Measurements from ENCODE around the gene XPO4. TPM values are rescaled to one million over a fixed set of nuclear protein-coding genes. Genes with fewer than 3 reads are reported as not detected.

The XPO4 gene
- total RNA-seq, 1 experiment from 2014 or later = 34.9 TPM

GRCh38 chr13:20799726-20800416 is 102.7 kb downstream of the XPO4 start:
- Mint-ChIP-seq H3K9me3 (no peaks in the 10 kb centered on the region), H3K27me3 (ENCODE audit: low read depth) (no peaks in the 10 kb centered on the region), H3K4me3 (no peak overlapping the region), H3K36me3 (peaks cover 33% of the 10 kb centered on the region), H3K27ac (no peak overlapping the region), H3K4me1 (no peaks in the 10 kb centered on the region)
- POLR2A ChIA-PET = no interaction called here
- DNase-seq (ENCODE audit: low spot score) (no peak), ATAC-seq (no peak)
- no peak for TF ChIP-seq NR2C2 (CRISPR knock-in tag; IDR thresholded peaks at IDR 0.05)
- no peak for TF ChIP-seq HMGA2 (CRISPR knock-in tag; IDR thresholded peaks at IDR 0.05)
- TF ChIP-seq ETV6 (CRISPR knock-in tag; IDR thresholded peaks at IDR 0.05) = no peak
- no peak for TF ChIP-seq ZNF138 (CRISPR knock-in tag; conservative IDR thresholded peaks at IDR 0.05)
- TF ChIP-seq JUN (CRISPR knock-in tag; IDR thresholded peaks at IDR 0.05) = no peak
- TF ChIP-seq ZNF219 (CRISPR knock-in tag; IDR thresholded peaks at IDR 0.05; ENCODE audit: borderline replicate concordance) = no peak
- TF ChIP-seq ZBTB21 (CRISPR knock-in tag; IDR thresholded peaks at IDR 0.05; ENCODE audit: borderline replicate concordance) = no peak
- TF ChIP-seq E2F1 (CRISPR knock-in tag; IDR thresholded peaks at IDR 0.05) = no peak
- TF ChIP-seq ZNF281 (CRISPR knock-in tag; IDR thresholded peaks at IDR 0.05) = no peak
- no peak for TF ChIP-seq ZNF232 (CRISPR knock-in tag; IDR thresholded peaks at IDR 0.05)
- TF ChIP-seq ZMAT4 (CRISPR knock-in tag; IDR thresholded peaks at IDR 0.05) = no peak
- TF ChIP-seq ZBTB43 (CRISPR knock-in tag; IDR thresholded peaks at IDR 0.05) = no peak
- no peak for TF ChIP-seq STAT6 (CRISPR knock-in tag; conservative IDR thresholded peaks at IDR 0.05; ENCODE audit: low read depth)
- TF ChIP-seq TP53 (CRISPR knock-in tag; IDR thresholded peaks at IDR 0.05) = no peak
- TF ChIP-seq IRF1 (CRISPR knock-in tag; IDR thresholded peaks at IDR 0.05) = no peak
- TF ChIP-seq ERG (CRISPR knock-in tag; IDR thresholded peaks at IDR 0.05) = no peak
- no peak for TF ChIP-seq E2F4 (CRISPR knock-in tag; IDR thresholded peaks at IDR 0.05; ENCODE audit: borderline replicate concordance, low read depth)
- no peak for TF ChIP-seq ARID4B (CRISPR knock-in tag; IDR thresholded peaks at IDR 0.05; ENCODE audit: borderline replicate concordance)
- CTCF ChIA-PET = no interaction called here

Measured in WTC11 (cell line).